ENCODE results near the gene GUCY1B1.
"Not testable (repeated sequence)": the region's sequence is repeated elsewhere in the genome, so short reads cannot be mapped to it uniquely, and the experiment has no call there.

The GUCY1B1 gene

DNA sequence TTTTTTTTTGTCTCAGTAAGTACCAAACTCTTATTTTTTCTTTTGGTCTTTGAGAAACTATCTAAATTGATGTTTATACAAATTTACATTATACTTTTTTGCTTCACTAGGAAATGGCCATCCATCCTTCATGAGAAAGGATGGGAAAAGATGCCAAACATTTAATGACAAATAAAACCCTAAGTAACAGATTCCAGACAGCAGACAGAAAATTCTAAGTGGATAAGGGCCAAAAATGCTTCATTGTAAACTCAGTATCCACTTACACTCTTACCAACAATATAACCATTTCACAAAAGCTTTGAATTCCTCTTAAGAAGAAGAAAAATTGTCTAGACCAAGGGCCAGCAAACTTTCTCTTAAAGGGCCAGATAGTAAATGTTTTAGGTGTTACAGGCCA, 3.5 kb downstream of the GUCY1B1 start:
- no peak for DNase-seq

DNA sequence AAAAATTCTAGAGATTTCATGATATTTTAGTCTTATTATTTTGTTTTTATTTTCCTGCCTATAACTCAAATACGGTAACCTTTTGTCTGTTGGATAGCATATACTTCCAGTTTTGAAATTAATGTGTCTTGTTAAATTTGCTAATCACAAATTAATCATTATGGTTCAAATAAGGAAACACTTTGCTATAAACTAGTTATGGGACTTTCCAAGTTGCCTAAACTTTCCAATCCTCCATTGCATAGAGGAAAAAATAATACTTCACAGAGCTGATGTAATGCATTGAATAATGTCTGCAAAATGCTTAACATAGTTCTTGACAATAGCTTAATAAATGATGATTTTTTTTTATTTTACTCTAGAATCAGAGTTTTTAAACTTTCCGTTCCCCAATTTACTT, 4.7 kb downstream of the GUCY1B1 start:
- no peak for DNase-seq

DNA sequence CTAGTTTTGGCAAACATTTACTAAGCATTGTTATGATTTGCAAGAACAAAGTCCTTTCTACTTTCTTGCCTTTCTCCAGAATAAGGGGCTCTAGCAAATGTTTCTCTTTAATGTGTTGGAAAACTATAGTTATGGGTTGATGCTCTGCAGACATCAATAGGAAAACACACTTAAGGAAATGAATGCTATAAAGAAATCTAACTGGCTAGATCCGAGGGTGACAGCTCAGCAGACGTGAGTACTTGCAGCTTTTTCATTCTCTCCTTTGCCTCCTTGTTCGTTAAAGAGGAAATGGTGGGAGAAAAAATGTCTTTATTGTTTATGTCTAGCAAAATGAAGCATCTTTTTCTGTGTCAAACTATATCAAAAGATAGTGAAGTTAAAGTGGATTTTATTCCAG, 6.3 kb downstream of the GUCY1B1 start:
- no peak for DNase-seq

DNA sequence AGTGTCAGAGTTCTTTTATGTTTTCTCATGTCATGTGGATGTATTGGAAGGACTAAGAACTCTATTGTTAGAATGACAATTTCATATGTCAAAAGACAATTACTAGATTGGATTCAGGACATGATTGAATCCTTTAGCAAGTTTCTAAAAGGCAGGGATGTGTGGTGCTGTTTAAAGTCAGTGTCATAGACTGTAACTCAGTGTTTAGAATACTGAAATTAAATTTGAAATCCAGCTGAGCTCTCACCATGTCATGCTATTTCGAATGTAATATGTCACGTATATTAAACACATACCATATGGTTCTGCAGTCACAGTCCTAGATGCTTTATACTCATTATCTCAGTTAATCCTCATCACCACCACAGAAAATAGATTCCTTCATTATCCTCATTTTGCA, 7.8 kb downstream of the GUCY1B1 start:
- no peak for DNase-seq

DNA sequence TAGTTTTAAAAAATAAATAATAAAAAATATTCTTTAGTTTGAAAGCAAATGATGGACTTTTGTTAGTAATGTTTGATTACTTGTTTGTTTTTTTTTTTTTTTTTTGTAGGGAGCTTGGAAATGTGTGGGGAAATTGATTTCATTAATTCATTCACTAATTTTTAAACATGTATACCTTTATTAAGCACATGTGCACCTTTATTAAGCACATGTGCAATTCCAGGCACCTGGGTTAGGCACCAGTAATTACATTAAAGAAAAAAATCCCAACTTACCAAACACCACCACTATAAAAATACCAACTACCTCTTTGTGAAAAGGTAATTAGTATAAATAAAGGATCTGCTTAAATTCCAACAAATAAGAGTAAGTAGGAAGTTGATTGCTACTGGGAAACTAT, 9.5 kb downstream of the GUCY1B1 start:
- no peak for DNase-seq

DNA sequence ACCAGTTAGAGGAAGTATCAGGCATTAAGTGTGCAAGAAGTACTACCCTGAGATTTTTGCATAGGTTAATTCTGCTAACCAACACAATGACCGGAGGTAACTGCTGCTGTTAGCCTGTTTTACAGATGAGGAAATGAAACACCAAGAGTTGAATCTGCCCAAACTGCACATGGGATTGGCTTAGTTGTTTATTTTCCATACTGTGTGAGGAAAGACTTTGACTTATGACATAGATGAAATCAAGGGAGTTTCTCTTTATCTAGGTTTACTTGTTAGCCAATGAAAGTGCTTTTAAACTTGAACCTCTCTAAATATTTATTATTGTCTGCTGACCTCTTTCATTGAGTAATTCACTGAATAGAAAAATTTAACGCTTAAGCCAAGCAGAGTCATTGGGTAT, 10.3 kb downstream of the GUCY1B1 start:
- DNase-seq = no peak

DNA sequence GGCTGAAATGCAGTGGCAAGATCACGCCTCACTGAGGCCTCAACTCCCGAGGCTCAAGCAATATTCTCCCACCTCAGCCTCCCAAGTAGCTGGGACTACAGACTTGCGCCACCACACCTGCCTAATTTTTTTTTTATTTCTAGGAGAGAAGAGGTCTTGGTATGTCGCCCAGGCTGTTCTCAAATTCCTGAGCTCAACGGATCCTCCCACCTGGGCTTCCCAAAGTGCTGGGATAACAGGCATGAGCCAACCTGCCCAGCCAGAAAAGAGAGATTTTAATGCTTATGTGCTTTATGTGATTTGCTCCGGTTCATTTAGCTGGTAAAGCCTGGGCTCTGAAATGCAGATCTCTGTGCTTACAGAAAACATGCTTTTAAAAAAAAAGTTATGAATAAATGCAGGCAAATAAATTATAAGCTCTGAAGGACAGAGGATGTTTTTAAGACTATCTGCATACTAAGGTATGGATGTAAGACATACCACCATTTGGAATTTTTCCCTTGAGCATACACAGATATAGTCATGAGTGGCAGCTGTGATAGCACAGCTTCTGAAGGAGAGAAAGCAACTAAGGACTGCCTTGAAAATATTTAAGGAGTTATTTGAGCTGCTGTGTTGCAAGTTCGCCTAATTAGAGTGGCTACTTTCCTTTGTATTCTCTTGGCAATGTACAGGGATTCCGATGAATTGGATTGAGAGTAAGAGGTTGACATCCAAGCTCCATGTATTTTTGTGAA, 13.8 kb downstream of the GUCY1B1 start:
- no peak for DNase-seq

DNA sequence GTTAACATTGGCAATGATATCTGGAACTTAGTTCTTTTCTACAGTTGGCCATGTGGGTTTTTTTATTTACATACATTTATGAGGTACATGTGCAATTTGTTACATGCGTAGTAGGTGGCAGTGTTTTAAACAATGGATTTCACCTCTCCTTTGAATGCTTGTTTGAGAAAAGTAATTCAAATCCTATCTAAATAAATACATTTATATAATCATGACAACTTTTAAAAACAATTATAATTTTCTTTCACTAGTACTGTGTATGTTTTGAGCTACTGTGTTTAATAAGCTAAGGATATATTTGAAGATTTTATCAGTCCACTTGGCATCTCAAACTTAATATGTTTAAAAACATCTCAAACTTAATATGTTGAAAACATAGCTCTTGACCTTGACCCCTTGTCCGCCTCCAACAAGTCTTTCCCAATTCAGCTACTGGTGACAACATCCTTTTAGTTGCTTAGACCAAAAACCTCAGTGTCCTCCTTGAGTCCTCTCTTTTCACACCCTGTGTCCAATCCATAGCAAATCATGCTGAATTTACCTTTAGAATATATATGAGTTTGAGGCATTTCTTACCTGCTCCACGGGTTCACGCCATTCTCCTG, 14.5 kb downstream of the GUCY1B1 start:
- no peak for DNase-seq

DNA sequence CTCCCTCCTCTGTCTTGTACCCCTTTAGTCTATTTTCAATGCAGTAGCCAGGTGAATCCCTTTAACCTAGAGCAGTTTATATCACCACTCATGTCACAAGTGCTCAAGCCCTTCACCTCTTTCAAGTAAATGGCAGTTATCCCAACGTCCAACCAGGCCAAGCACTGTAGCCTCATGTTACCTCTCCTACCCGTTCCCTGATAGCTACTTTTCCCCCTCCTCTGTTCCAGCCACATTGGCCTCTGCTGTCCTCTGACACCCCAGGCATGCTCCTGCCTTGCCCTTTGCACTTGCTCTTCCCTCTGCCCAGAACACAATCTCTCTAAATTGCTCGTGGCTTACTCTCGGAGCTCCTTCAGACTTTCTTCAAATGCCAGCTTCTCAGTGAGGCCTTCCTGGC, 15.2 kb downstream of the GUCY1B1 start:
- no peak for DNase-seq

DNA sequence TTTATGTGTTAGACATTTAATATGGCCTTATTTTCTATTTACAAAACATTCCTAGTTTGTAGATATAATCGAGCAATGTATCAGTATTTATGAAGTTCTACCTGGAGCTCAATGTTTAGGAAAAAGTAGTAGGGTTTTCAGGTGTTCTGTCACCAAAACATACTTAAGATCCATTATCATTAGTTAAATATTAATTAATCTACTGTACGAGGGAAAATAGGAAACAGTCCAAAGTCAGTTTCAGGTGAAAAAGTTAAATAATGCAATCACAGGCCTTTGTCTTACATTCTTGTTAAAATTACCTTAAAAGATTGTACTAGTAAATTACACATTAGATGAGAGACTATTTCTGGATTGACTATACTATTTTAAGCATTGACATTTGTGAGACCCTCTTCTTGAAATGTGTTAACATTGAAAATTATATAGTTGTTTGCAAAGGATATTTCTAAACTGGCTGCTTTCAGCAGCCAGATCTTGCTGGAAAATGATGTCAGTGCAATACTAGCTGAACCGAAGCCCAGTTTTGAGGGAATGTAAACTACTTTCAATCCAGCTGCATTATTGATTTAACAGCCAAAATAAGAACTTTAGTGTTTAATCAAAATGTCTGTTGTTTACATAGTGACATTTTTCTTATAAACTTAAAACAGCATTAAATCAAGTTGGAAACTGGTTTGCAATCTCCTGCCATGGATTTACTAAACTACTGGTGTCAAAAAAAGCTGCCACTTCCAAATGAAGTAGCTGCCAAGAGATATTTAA, 19.3 kb downstream of the GUCY1B1 start:
- DNase-seq = no peak

DNA sequence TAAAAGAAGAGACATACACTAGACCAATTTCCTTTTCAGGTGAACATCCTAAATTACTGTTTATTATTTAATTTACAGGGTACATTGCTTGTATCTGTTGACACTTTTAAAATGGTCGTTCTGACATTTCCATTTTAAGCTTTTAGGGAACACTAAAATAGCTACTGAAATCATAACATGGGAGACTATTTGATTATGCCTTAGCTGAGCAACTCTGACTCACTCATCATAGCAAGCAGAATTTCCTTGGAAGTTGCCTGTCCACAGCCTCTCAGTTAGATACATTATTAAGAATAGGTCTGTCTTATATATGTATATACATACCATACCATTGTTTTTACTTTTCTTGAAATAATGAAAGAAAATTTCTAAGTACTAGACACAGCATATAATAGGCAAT, 22.0 kb downstream of the GUCY1B1 start:
- no peak for DNase-seq

DNA sequence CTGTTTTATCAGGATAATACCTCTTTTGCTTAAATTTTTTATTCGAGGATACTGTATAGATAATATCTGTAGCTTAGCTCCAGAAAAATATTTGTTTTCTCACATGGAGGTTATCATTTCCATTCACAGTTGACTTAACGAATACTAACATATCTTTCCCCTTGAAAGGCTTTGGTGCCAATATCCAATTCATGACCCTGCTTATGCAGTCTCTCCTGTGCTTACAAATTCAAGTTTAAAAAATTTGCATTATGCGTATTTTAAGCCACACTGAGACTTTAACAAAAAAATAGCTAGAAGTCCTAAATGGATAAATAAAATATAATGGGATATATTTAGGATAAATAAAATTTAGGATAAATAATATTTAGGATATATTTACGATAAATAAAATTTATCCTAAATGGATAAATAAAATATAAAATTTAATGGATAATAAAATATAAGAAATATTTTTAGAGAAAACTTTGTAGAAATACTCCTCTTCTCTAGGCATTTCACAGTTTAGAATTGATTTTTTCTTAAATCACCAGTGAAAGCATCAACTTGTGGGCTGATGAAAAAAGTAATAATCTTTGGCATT, 22.5 kb downstream of the GUCY1B1 start:
- no peak for DNase-seq

DNA sequence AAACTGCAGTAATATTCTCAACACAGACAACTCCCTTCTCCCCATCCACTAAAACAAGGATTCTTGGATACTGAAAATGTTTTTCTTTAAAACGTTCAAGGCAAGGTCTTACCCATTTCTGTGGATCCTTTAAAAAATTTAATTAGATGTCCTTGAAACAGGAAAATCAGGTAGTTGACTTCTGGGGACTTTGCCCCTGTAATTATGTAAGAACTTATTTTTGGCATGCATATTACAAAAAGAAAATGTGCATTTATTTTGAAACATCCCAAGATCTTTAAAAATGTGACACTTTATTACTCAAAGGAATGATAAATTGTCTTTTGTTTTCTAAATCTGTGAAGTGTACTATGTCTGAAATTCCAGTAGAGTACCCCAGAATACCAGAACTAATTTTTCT, 25.8 kb downstream of the GUCY1B1 start:
- no peak for DNase-seq

DNA sequence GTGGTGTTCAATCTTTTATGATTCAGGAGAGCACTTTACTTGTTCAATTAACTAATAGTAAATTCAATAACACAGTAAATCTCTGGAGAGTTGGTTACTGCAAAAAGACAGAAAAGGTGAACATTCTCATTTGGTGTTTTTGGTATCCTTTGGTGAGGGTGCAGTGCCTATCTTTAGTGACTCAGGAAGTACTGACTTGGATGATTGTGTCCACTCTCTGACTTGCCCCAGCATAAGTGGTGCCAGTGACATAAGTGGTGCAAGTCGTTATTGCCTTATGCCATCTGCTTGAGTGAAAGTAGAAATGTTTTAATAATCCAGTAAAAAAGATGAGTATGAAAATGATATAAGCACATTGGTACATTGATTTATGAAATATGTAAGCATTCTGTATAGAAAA, 27.0 kb downstream of the GUCY1B1 start:
- DNase-seq = no peak

DNA sequence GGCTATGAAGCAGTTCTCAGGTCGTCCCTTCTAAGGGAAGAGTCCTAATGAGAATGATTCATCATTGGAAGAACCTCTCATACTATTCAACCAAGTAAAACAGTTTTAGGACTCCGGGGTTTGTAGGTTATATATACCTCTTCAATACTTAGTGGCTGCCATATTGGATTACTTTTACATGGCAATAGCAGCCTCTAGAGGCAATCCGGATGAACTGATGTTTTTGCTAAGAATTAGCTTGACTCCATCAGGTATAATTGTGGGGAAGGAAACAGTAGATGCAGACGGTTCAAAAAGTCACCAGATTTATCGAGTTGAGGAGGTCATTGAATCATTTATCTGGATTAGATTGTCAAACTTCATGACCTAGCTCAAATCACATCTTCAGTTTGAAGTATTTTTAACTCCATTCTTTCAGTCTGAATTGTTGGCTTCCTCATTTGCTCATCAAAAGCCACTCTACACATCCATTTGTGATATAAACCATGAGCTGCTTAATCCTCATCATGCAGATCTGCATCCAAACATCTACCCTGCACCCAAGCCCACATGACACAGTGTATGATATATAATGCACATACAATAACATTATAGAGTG, 28.4 kb downstream of the GUCY1B1 start:
- DNase-seq = peak; percentile 20

DNA sequence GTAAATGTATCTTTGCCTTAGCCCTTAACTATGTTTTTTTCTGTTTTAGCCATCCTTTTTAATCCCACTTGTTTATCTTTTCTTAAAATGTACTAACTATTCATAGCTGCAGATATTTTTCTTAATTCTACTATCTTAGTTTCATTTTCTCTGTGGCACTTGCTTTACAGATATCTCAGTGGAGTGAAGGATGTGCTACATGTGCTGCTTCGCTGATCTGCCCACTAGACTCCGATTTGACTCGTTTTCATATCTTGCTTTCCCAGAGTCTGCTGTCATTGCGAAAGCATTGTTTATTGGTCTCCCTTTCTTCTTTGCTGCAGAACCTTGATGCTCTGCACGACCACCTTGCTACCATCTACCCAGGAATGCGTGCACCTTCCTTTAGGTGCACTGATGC, 30.6 kb downstream of the GUCY1B1 start:
- DNase-seq = no peak

DNA sequence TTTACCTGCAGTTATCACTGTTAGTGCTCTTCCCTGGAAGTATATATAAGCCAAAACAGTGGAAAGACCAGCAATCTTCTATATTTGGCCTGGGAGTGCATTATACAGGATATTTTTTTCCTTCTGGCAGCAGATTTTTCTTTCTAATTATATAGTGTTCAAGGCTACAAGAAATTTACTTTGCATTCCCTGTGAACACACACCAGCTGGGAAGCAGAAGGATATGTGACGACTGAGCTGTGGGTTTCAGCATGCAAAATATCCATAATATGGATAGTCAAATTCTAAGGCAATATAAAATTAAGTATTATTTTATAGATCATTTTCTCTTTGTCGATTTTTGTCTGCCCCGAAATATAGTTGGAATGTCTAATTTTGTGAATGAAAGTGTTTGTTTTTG, 31.2 kb downstream of the GUCY1B1 start:
- no peak for DNase-seq

DNA sequence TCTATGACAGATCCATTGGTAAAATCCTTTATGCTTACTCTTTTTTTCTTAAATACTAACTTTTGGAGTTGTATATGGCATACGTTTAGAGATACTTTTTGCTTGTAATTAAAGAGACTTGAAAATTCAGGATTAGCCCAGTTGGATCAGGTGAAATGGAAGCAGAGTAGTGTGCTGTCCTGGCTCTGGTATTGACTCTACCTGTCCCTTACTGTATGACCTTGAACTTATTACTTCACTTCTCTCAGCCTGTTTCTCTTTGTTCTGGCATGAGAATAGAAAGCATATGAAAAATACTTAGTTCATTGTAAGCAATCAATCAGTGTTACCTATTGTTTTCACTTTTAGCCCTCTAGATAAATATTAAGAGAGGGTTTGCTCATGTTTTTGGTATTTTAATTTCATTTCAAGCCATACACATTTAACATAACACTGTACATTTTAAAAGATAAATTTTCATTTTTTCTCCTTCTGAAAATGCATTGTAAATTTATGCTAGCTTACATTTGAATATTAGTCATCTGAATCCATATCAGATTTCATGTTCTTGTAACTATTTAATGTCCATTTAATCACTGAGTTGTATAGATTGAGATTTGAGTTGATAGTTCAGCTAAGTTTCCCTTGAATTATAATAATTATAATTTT, 35.9 kb downstream of the GUCY1B1 start:
- no peak for DNase-seq

DNA sequence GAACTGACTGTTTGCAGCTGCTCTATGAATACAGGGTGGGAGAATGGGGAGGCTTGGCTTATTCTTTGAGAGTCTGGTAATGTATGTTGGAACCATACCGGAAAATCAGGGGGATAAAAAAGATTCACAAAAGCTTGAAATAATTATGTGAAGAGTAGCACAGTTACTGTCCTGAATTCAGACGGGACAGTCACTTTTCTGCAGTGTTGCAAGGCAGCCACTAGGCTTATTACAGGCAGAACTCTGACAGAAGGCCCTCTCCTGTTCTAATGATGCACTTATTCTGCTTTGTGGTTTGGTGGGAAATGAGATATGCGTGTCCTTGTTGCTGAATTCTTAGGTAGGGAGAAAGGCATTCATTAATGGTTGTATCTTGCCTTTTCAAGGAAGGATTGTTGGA, 37.2 kb downstream of the GUCY1B1 start:
- peak; percentile 3 for DNase-seq

DNA sequence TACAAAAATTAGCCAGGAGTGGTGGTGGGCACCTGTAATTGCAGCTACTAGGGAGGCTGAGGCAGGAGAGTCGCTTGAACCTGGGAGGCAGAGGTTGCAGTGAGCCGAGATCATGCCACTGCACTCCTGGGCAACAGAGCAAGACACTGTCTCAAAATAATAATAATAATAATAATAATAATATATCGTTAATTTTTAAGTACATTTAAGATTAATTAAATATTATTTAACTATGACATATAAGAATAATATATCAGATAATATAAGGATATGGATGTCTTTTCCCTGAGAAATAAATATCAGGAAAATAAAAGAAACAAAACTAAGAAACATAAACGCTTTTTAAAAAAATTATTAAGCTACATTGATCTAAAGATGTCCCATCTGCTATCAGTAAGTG, 38.8 kb downstream of the GUCY1B1 start:
- not testable (repeated sequence) for DNase-seq

DNA sequence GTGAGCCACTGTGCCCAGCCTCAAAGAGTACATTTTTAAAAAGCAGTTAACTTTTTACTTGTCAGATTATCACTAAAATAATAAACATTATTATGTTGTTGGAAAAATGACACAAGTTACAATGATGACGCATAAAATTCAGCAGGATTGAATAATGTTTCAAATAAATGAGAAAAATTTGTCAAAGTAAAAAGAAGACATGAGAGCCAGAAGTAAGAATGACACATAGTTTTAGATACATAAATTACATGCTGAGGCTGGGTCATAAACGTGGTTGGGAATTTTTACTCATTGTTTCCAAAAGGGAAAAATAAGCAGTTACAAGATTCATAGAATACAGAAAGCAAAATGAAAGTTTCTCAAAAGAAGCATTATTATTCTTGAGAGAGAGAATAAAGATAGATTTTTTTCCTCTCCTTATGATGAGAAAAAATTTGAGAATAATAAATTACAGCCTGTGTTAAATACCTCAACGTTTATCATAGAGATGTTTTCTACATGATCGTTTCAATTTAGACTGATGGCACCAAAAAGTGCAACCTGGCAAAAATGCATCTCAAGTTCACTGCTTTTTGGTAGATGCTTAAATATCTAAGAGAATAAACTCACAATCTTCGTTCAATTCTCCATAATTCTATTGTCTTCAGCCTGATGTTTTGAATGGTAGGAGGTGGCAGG, 40.4 kb downstream of the GUCY1B1 start:
- no peak for DNase-seq

DNA sequence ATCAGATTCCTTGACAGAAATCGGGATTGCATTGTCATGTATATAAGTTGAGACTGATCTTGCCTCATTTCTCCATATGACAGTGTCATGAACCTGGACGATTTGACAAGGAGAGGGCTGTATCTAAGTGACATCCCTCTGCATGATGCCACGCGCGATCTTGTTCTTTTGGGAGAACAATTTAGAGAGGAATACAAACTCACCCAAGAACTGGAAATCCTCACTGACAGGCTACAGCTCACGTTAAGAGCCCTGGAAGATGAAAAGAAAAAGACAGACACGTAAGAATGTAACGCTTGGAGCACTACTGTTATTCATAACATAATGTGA, 40.9 kb downstream of the GUCY1B1 start:
- DNase-seq = no peak
